ENCODE results near the gene ATP2B2.

- TF ChIP-seq, protein P1, sequence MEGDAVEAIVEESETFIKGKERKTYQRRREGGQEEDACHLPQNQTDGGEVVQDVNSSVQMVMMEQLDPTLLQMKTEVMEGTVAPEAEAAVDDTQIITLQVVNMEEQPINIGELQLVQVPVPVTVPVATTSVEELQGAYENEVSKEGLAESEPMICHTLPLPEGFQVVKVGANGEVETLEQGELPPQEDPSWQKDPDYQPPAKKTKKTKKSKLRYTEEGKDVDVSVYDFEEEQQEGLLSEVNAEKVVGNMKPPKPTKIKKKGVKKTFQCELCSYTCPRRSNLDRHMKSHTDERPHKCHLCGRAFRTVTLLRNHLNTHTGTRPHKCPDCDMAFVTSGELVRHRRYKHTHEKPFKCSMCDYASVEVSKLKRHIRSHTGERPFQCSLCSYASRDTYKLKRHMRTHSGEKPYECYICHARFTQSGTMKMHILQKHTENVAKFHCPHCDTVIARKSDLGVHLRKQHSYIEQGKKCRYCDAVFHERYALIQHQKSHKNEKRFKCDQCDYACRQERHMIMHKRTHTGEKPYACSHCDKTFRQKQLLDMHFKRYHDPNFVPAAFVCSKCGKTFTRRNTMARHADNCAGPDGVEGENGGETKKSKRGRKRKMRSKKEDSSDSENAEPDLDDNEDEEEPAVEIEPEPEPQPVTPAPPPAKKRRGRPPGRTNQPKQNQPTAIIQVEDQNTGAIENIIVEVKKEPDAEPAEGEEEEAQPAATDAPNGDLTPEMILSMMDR (IDR thresholded peaks at IDR 0.05; ENCODE audit: borderline replicate concordance, extremely low read depth, low read length, poor library complexity, severe bottlenecking) = no peak
- no peak for TF ChIP-seq EZH2 (IDR thresholded peaks at IDR 0.05; ENCODE audit: borderline replicate concordance, low read depth, low read length, severe bottlenecking)
Observed at GRCh38 chr3:10391391-10391790, 114.0 kb downstream of the ATP2B2 start.
